ENCODE results near the gene MYO7B.
A peak's percentile ranks its signal among the peaks of the same experiment; 100 is the strongest.

MYO7B gene

GRCh38 chr2:127643439-127644065 lies 108.1 kb downstream of the MYO7B start:
- FAIRE-seq: no peak
- TF ChIP-seq POLR2A (IDR thresholded peaks at IDR 0.05; ENCODE audit: low read depth, low read length): no peak
- no peak for DNase-seq (ENCODE audit: insufficient read length, low spot score)

- FAIRE-seq: no peak
- no peak for TF ChIP-seq POLR2A (IDR thresholded peaks at IDR 0.05; ENCODE audit: low read depth, low read length)
- no peak for DNase-seq (ENCODE audit: insufficient read length, low spot score)
Measured at GRCh38 chr2:127644066-127645025, 108.9 kb downstream of the MYO7B start.

GRCh38 chr2:127645026-127645394 lies 109.5 kb downstream of the MYO7B start:
- TF ChIP-seq POLR2A (IDR thresholded peaks at IDR 0.05; ENCODE audit: low read depth, low read length): no peak
- no peak for DNase-seq (ENCODE audit: insufficient read length, low spot score)
- FAIRE-seq: no peak

GRCh38 chr2:127645395-127646291 lies 110.2 kb downstream of the MYO7B start, which contains the start of gene GPR17:
TSS of gene GPR17 (plus strand) at chr2:127646153. CDS start at chr2:127650736, 4,583 bp downstream.
- DNase-seq (ENCODE audit: insufficient read length, low spot score) (no peak), FAIRE-seq (no peak)
- TF ChIP-seq POLR2A (IDR thresholded peaks at IDR 0.05; ENCODE audit: low read depth, low read length): no peak

- no peak for TF ChIP-seq POLR2A (IDR thresholded peaks at IDR 0.05; ENCODE audit: low read depth, low read length)
- DNase-seq (ENCODE audit: insufficient read length, low spot score) (no peak), FAIRE-seq (no peak)
Measured at GRCh38 chr2:127646487-127647241, 111.2 kb downstream of the MYO7B start.

- FAIRE-seq (no peak), DNase-seq (ENCODE audit: insufficient read length, low spot score) (peak; percentile 66)
- TF ChIP-seq POLR2A (IDR thresholded peaks at IDR 0.05; ENCODE audit: low read depth, low read length): no peak
Measured at GRCh38 chr2:127647242-127648190, 112.0 kb downstream of the MYO7B start.

GRCh38 chr2:127648321-127648720 lies 112.8 kb downstream of the MYO7B start:
- TF ChIP-seq POLR2A (IDR thresholded peaks at IDR 0.05; ENCODE audit: low read depth, low read length): no peak
- FAIRE-seq (no peak), DNase-seq (ENCODE audit: insufficient read length, low spot score) (no peak)

- DNase-seq (ENCODE audit: insufficient read length, low spot score): no peak
- no peak for TF ChIP-seq POLR2A (IDR thresholded peaks at IDR 0.05; ENCODE audit: low read depth, low read length)
- no peak for FAIRE-seq
Measured at GRCh38 chr2:127649100-127649611, 113.7 kb downstream of the MYO7B start.

- DNase-seq (ENCODE audit: insufficient read length, low spot score) (peak; percentile 80), FAIRE-seq (no peak)
- TF ChIP-seq POLR2A (IDR thresholded peaks at IDR 0.05; ENCODE audit: low read depth, low read length): no peak
Measured at GRCh38 chr2:127649684-127650040, 114.2 kb downstream of the MYO7B start.

- no peak for DNase-seq (ENCODE audit: insufficient read length, low spot score)
- TF ChIP-seq POLR2A (IDR thresholded peaks at IDR 0.05; ENCODE audit: low read depth, low read length): no peak
- FAIRE-seq: no peak
Measured at GRCh38 chr2:127650041-127650784, 114.7 kb downstream of the MYO7B start.

- no peak for TF ChIP-seq POLR2A (IDR thresholded peaks at IDR 0.05; ENCODE audit: low read depth, low read length)
- no peak for FAIRE-seq
- DNase-seq (ENCODE audit: insufficient read length, low spot score): no peak
Measured at GRCh38 chr2:127650785-127651380, 115.4 kb downstream of the MYO7B start.
